GM12878 (cell line): Measurements from ENCODE around the gene ORAI1. TPM values are rescaled to one million over a fixed set of nuclear protein-coding genes. Genes with fewer than 3 reads are reported as not detected.

Experiments
- BCL3 ChIP-seq: IDR thresholded peaks from 2 replicates; pipeline ENCODE4 v1.6.1; 2011; ENCODE audit warnings: borderline replicate concordance, low read depth, mild to moderate bottlenecking, moderate library complexity, low read length; ENCODE audit not compliant: insufficient read depth, poor library complexity, severe bottlenecking
- CHD4 ChIP-seq: fragments of 200-600 bp; sonication (generic); IDR thresholded peaks from 2 replicates; pipeline ENCODE4 v1.6.1; 2016; ENCODE audit warnings: mild to moderate bottlenecking
- CREB1 ChIP-seq: IDR thresholded peaks from 2 replicates; pipeline ENCODE4 v1.6.1; 2012; ENCODE audit warnings: low read depth, mild to moderate bottlenecking, inconsistent platforms
- DPF2 ChIP-seq: fragments of 450-650 bp; IDR thresholded peaks from 2 replicates; pipeline ENCODE4 v1.6.1; 2017; ENCODE audit warnings: mild to moderate bottlenecking
- FOXM1 ChIP-seq: IDR thresholded peaks from 2 replicates; pipeline ENCODE4 v1.6.1; 2012; ENCODE audit warnings: low read depth, mild to moderate bottlenecking, inconsistent platforms, low read length, moderate library complexity
- GATAD2B ChIP-seq: fragments of 450-650 bp; conservative IDR thresholded peaks from 2 replicates; pipeline ENCODE4 v1.6.1; 2017; ENCODE audit warnings: low read depth, mild to moderate bottlenecking, moderate library complexity
- HCFC1 ChIP-seq: fragments of 150-350 bp; IDR thresholded peaks from 2 replicates; pipeline ENCODE4 v1.6.1; 2014; ENCODE audit warnings: low read length
- IKZF1 ChIP-seq: fragments of 450-650 bp; conservative IDR thresholded peaks from 2 replicates; pipeline ENCODE4 v1.6.1; 2017; ENCODE audit warnings: antibody characterized with exemption, mild to moderate bottlenecking
- IKZF2 ChIP-seq, 2 experiments: fragments of 450-650 bp; IDR thresholded peaks; 2 replicates each; pipeline ENCODE4 v1.6.1; 2017; ENCODE audit warnings: mild to moderate bottlenecking in 2 of 2, moderate library complexity in 2 of 2
- MEF2A ChIP-seq: IDR thresholded peaks from 2 replicates; pipeline ENCODE4 v1.6.1; 2011; ENCODE audit warnings: low read depth, mild to moderate bottlenecking, low read length, moderate library complexity; ENCODE audit not compliant: insufficient read depth
- MXI1 ChIP-seq: fragments of 150-350 bp; IDR thresholded peaks from 2 replicates; pipeline ENCODE4 v1.6.1; 2011; ENCODE audit warnings: low read depth, mild to moderate bottlenecking, inconsistent platforms, low read length, improper control_type of control experiment
- POLR2AphosphoS2 ChIP-seq: IDR thresholded peaks from 2 replicates; pipeline ENCODE4 v1.6.1; 2011; ENCODE audit warnings: low read depth, mild to moderate bottlenecking, low read length, improper control_type of control experiment, moderate library complexity
- RELA ChIP-seq: fragments of 450-650 bp; IDR thresholded peaks from 2 replicates; pipeline ENCODE4 v1.8.0; 2014; ENCODE audit warnings: borderline replicate concordance; ENCODE audit not compliant: partially characterized antibody
- RFX5 ChIP-seq: IDR thresholded peaks from 2 replicates; pipeline ENCODE4 v1.6.1; 2011; ENCODE audit warnings: low read depth, low read length, improper control_type of control experiment
- SIX5 ChIP-seq: IDR thresholded peaks from 2 replicates; pipeline ENCODE4 v1.6.1; 2011; ENCODE audit warnings: mild to moderate bottlenecking, low read depth, low read length, moderate library complexity; ENCODE audit not compliant: severe bottlenecking
- SP1 ChIP-seq: IDR thresholded peaks from one replicate; pipeline ENCODE4 v1.6.1; 2011; ENCODE audit warnings: low read depth, low read length
- STAT1 ChIP-seq: fragments of 450-650 bp; conservative IDR thresholded peaks from 2 replicates; pipeline ENCODE4 v1.6.1; 2014; ENCODE audit warnings: antibody characterized with exemption, mild to moderate bottlenecking
- SUZ12 ChIP-seq: fragments of 200-600 bp; sonication (generic); IDR thresholded peaks from one replicate; pipeline ENCODE4 v1.6.1; 2018; ENCODE audit warnings: antibody characterized with exemption, mild to moderate bottlenecking; ENCODE audit not compliant: unreplicated experiment
- TARDBP ChIP-seq: IDR thresholded peaks from 2 replicates; pipeline ENCODE4 v1.6.1; 2016; ENCODE audit warnings: borderline replicate concordance
- YY1 ChIP-seq: IDR thresholded peaks from 2 replicates; pipeline ENCODE4 v1.6.1; 2011; ENCODE audit warnings: low read depth, mild to moderate bottlenecking, low read length
- ZBTB33 ChIP-seq: fragments of 450-650 bp; IDR thresholded peaks from 2 replicates; pipeline ENCODE4 v1.6.1; 2017; ENCODE audit warnings: mild to moderate bottlenecking
- ZNF207 ChIP-seq: fragments of 450-650 bp; IDR thresholded peaks from 2 replicates; pipeline ENCODE4 v1.6.1; 2014; ENCODE audit warnings: antibody characterized with exemption, mild to moderate bottlenecking, borderline replicate concordance
- ZSCAN29 ChIP-seq: fragments of 450-650 bp; IDR thresholded peaks from 2 replicates; pipeline ENCODE4 v1.6.1; 2017; ENCODE audit warnings: mild to moderate bottlenecking, moderate library complexity
- polyA plus RNA-seq, 11 experiments: library from polyadenylated mRNA; depleted of rRNA in 4 of 11; unstranded in 6 of 11; stranded (reverse) in 5 of 11; fragments of >200 nt; fragmentation: Nextera tagmentation in 4 of 11; fragmentation: Illumina TruSeq in 1 of 11; extraction: Ambion mirVana in 4 of 11; extraction: Trizol in 1 of 11; gene quantifications; 1 replicate in 1 of 11; 2 replicates in 10 of 11; pipeline versions ENCODE4 v1.2.1 to v1.2.3, GENCODE V29; 2011 to 2016; ENCODE audit warnings: inconsistent platforms in 2 of 11, missing spikeins in 2 of 11, low read depth in 1 of 11
- total RNA-seq, 4 experiments: library from RNA; depleted of rRNA in 3 of 4; stranded (reverse); fragments of >200 nt in 3 of 4; fragmentation: Illumina TruSeq in 1 of 4; extraction: Trizol in 1 of 4; gene quantifications; 2 replicates each; pipeline versions ENCODE4 v1.2.1 to v1.2.3, GENCODE V29; 2013 to 2021
- TF ChIP-seq, protein P1 (sequence below): fragments of 450-650 bp; conservative IDR thresholded peaks from 2 replicates; pipeline ENCODE4 v1.6.1; 2017; ENCODE audit warnings: mild to moderate bottlenecking, moderate library complexity

The ORAI1 gene
- total and polyA plus RNA-seq, 10 of the 15 experiments (the other 5 are each of a cell fraction or from before 2014, with no cell fraction given), result 5.5 to 33.1 (median 11.8) TPM

- TF ChIP-seq IKZF1, result no peak; the same call in 1 of the 2 replicates
- TF ChIP-seq BCL3, result no peak
- TF ChIP-seq RELA, result peak; percentile 71
- TF ChIP-seq STAT1, result no peak
- no peak for TF ChIP-seq FOXM1
- no peak for TF ChIP-seq SP1
- TF ChIP-seq ZBTB33, result no peak
- peak; percentile 46 to 58; a peak in 1 of 4 replicates for TF ChIP-seq IKZF2 (IDR thresholded peaks at IDR 0.05)
- TF ChIP-seq DPF2, result no peak; the same call in 1 of the 2 replicates
- peak; percentile 7; the same call in 1 of the 2 replicates for TF ChIP-seq GATAD2B
- 0 out of 2 replicates have a peak, but pooled peaks have one; percentile 27 for TF ChIP-seq MXI1
- TF ChIP-seq TARDBP, result no peak
- TF ChIP-seq SIX5, result no peak
- 0 out of 2 replicates have a peak, but pooled peaks have one; percentile 4 for TF ChIP-seq POLR2AphosphoS2
- TF ChIP-seq SUZ12, result no peak
- TF ChIP-seq YY1, result no peak
- TF ChIP-seq HCFC1, result no peak
- TF ChIP-seq RFX5, result 0 out of 2 replicates have a peak, but pooled peaks have one; percentile 14
- TF ChIP-seq, protein P1, sequence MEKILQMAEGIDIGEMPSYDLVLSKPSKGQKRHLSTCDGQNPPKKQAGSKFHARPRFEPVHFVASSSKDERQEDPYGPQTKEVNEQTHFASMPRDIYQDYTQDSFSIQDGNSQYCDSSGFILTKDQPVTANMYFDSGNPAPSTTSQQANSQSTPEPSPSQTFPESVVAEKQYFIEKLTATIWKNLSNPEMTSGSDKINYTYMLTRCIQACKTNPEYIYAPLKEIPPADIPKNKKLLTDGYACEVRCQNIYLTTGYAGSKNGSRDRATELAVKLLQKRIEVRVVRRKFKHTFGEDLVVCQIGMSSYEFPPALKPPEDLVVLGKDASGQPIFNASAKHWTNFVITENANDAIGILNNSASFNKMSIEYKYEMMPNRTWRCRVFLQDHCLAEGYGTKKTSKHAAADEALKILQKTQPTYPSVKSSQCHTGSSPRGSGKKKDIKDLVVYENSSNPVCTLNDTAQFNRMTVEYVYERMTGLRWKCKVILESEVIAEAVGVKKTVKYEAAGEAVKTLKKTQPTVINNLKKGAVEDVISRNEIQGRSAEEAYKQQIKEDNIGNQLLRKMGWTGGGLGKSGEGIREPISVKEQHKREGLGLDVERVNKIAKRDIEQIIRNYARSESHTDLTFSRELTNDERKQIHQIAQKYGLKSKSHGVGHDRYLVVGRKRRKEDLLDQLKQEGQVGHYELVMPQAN, result no peak; the same call in 1 of the 2 replicates
- TF ChIP-seq CHD4, result no peak
- no peak for TF ChIP-seq ZNF207
- TF ChIP-seq MEF2A, result no peak
- TF ChIP-seq ZSCAN29, result no peak
- TF ChIP-seq CREB1, result 0 out of 2 replicates have a peak, but pooled peaks have one; percentile 10
Observed at GRCh38 chr12:121626853-121627640, 717 bp downstream of the ORAI1 start (continued).
